ENCODE measurements around the gene ADCY9.
"Not testable (repeated sequence)": the region's sequence is repeated elsewhere in the genome, so short reads cannot be mapped to it uniquely, and the experiment has no call there.

The ADCY9 gene

DNA sequence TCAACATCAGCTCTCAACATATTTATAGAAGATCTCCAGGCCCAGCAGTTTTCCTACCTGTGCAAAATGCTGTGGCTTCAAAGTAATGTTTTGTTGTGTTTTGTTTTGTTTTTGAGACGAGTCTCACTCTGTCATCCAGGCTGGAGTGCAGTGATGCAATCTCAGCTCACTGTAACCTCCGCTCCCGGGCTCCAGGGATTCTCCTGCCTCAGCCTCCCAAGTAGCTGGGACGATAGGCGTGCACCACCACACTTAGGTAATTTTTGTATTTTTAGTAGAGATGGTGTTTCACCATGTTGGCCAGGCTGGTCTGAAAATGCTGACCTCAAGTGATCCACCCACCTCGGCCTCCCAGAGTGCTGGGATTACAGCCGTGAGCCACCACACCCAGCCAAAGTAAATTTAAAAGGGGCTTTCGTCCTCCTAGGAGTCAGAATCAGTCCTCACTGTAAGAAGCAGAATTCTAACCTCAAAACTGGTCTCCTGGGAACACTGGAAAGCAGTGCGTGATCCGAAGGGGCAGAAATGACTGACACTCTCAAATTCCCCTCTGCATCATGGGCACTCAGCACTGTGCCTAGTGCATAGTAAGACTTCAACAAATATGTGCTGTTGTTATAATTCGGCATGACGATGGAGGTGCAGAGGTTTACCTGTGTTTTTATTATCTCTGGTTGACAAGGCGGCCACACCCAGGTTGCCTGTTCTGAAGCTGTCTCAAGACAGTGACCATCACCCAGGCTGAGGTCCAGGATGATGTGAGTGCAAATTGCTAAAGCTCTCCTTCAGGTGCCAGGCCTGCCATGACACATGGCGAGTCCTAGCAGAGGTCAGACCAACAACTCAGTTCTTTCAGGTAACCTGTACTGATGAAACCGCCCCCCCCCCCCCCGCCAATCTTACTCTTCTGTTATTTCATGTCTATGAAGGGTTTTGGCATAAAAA is 59.8 kb downstream of the ADCY9 start:
- no peak overlapping the region for H3K4me2 ChIP-seq (ENCODE audit: low read length)
- peaks cover 10% of the 10 kb centered on the region for H3K9me3 ChIP-seq (replicated peaks; ENCODE audit: low read length)
- H3K4me1 ChIP-seq (ENCODE audit: control insufficient read depth, insufficient read depth, low read length) = peaks cover 29% of the 10 kb centered on the region
- H3K36me3 ChIP-seq (ENCODE audit: insufficient read depth, low read length) = no peaks in the 10 kb centered on the region
- H3K27me3 ChIP-seq (ENCODE audit: control insufficient read depth, insufficient read depth, low read length) = no peaks in the 10 kb centered on the region
- no peak overlapping the region for H3K9ac ChIP-seq (ENCODE audit: low read depth, low read length)
- H3K4me3 ChIP-seq (ENCODE audit: low read length) = no peak overlapping the region

DNA sequence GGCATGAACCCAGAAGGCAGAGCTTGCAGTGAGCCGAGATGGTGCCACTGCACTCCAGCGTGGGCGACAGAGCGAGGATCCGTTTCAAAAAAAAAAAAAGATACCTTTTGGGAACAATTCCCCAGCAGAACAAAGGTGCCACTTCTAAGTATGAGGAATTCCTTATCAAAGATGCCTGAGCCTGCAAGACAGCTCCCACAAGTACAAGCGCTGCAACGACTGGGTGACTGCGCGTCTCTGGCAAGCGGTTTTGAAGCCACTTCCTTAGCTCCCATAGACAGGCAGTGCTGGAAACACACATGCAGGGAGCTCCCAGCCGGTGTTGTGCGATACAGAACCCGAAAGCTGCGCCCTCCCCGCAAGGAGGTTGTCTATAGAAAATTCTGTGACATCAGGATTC is 60.5 kb downstream of the ADCY9 start:
- Histone ChIP-seq H3K9me3 (replicated peaks; ENCODE audit: low read length) (peaks cover 7% of the 10 kb centered on the region), H3K36me3 (ENCODE audit: insufficient read depth, low read length) (no peaks in the 10 kb centered on the region), H3K27me3 (ENCODE audit: control insufficient read depth, insufficient read depth, low read length) (no peaks in the 10 kb centered on the region), H3K9ac (ENCODE audit: low read depth, low read length) (no peak overlapping the region), H3K4me1 (ENCODE audit: control insufficient read depth, insufficient read depth, low read length) (peaks cover 29% of the 10 kb centered on the region), H3K4me2 (ENCODE audit: low read length) (no peak overlapping the region), H3K4me3 (ENCODE audit: low read length) (no peak overlapping the region)

DNA sequence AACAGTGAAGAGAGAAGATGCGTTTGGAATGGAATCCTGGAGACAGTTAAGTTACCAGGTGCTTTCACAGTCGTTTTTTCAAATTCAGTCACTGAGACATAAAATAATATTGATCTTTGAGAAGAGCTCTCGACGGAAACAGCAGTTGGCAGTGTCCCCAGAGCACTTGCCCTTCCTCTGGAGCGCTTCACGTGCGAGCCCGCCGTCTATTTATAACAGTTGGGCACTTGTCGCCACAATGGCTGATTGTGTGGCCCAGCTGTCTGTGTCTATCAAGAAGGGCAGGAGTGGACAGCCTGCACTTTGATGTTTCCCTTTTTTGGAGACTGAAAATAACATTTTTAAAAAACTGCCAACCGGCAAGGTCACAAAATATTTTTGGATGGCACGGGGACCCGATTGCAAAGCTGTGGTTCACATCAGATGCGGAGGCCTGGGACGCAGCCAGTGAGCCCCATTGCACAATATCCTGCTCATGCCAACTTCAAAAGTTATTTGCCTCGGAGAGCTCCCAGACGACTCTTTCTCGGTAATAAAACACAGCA is 62.9 kb downstream of the ADCY9 start:
- H3K4me1 ChIP-seq (ENCODE audit: control insufficient read depth, insufficient read depth, low read length) = peaks cover 29% of the 10 kb centered on the region
- H3K27me3 ChIP-seq (ENCODE audit: control insufficient read depth, insufficient read depth, low read length) = no peaks in the 10 kb centered on the region
- peak overlapping the region; percentile 47 for H3K9ac ChIP-seq (ENCODE audit: low read depth, low read length)
- no peaks in the 10 kb centered on the region for H3K36me3 ChIP-seq (ENCODE audit: insufficient read depth, low read length)
- no peaks in the 10 kb centered on the region for H3K9me3 ChIP-seq (replicated peaks; ENCODE audit: low read length)
- H3K4me3 ChIP-seq (ENCODE audit: low read length) = peak overlapping the region; percentile 44
- H3K4me2 ChIP-seq (ENCODE audit: low read length) = peak overlapping the region; percentile 73

DNA sequence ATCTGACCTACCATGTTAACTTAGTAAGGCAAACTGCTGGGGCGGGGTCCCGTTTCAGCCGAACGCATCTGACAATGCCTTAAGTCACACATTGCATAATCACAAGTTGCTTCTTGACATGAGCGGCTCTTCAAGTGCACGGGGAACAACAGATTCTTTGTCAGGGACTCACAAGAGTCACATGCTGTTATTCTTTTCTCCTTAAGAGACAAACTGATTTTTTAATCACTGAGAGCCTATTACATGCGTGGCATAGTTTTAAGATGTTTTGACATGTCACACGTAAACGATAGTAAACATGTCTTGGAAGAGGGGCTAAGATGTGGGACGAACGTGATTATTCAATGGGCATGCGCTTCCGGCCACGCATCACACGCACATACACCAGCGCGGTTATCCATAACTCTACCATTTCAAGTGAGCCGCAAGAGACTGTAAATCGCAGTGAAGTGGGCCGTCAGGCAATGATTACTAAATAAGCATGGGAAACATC is 63.4 kb downstream of the ADCY9 start:
- no peaks in the 10 kb centered on the region for H3K36me3 ChIP-seq (ENCODE audit: insufficient read depth, low read length)
- H3K9ac ChIP-seq (ENCODE audit: low read depth, low read length) = peak overlapping the region; percentile 47

DNA sequence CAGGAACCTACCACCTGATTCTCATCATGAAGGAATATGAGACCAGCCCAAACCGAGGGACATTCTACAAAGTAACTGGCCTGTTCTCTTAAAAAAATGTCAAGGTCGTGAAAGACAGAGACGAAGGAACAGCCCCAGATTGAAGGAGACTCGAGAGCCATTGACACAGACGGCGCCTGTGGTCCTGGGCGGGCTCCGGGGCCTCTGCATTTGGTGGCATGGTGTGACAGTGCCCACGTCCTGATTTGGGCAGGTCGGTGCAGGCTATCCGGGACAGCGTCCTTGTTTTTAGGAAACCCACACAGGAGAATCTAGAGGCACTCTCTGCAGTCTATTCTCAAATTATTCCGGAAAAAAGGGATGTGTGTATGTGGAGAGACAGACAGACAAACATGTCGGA is 64.1 kb downstream of the ADCY9 start:
- H3K4me3 ChIP-seq (ENCODE audit: low read length) = no peak overlapping the region
- H3K4me1 ChIP-seq (ENCODE audit: control insufficient read depth, insufficient read depth, low read length) = peaks cover 29% of the 10 kb centered on the region
- no peaks in the 10 kb centered on the region for H3K9me3 ChIP-seq (replicated peaks; ENCODE audit: low read length)

More for the DNA sequence above, 63.4 kb downstream of the ADCY9 start:
- Histone ChIP-seq H3K4me2 (ENCODE audit: low read length) (peak overlapping the region; percentile 73), H3K4me3 (ENCODE audit: low read length) (peak overlapping the region; percentile 44), H3K9me3 (replicated peaks; ENCODE audit: low read length) (no peaks in the 10 kb centered on the region), H3K4me1 (ENCODE audit: control insufficient read depth, insufficient read depth, low read length) (peaks cover 29% of the 10 kb centered on the region), H3K27me3 (ENCODE audit: control insufficient read depth, insufficient read depth, low read length) (no peaks in the 10 kb centered on the region)

DNA sequence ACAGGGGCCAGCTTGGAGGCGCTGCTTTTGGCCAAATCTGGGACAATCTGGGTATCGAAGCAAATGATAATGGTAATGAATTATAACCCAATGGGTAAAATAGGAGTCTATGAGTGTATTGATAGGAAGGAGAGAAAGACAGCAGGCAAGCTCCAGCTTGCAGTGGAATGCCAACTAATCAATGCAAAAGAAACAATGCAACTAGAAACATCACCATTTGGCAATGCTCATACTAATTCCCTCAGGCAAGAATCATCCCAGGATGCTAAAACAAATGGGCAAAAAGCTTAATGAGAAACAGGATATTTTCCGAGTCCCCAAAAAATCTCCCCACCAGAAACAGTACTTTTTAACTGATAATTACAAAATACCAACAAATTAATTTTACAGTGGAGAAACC is 64.7 kb downstream of the ADCY9 start:
- Histone ChIP-seq H3K9me3 (replicated peaks; ENCODE audit: low read length) (no peaks in the 10 kb centered on the region), H3K36me3 (ENCODE audit: insufficient read depth, low read length) (no peaks in the 10 kb centered on the region), H3K4me3 (ENCODE audit: low read length) (no peak overlapping the region), H3K4me2 (ENCODE audit: low read length) (no peak overlapping the region), H3K4me1 (ENCODE audit: control insufficient read depth, insufficient read depth, low read length) (peaks cover 29% of the 10 kb centered on the region), H3K27me3 (ENCODE audit: control insufficient read depth, insufficient read depth, low read length) (no peaks in the 10 kb centered on the region), H3K9ac (ENCODE audit: low read depth, low read length) (no peak overlapping the region)

More for the DNA sequence above, 64.1 kb downstream of the ADCY9 start:
- peak overlapping the region; percentile 73 for H3K4me2 ChIP-seq (ENCODE audit: low read length)
- peak overlapping the region; percentile 47 for H3K9ac ChIP-seq (ENCODE audit: low read depth, low read length)
- no peaks in the 10 kb centered on the region for H3K27me3 ChIP-seq (ENCODE audit: control insufficient read depth, insufficient read depth, low read length)
- H3K36me3 ChIP-seq (ENCODE audit: insufficient read depth, low read length) = no peaks in the 10 kb centered on the region

DNA sequence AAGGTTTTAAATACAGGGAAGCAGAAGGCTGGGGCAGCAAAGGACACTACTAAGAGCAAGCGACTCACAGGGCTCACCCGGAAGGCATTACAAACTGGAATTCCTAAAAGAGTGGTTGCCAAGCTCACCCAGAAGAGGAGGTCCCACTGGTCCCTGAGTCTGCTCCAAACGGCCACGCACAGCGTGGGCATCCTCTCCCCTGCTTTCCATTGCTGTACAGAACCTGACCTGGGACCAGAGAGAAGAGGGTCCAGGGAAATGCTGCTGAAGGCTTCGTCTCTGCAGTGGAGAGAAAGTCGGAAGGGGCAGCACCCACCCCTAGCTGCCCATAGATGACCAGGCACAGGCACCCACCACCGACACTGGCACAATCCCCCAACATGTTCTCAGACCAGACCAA is 67.2 kb downstream of the ADCY9 start:
- Histone ChIP-seq H3K4me3 (ENCODE audit: low read length) (no peak overlapping the region), H3K27me3 (ENCODE audit: control insufficient read depth, insufficient read depth, low read length) (no peaks in the 10 kb centered on the region), H3K4me1 (ENCODE audit: control insufficient read depth, insufficient read depth, low read length) (peaks cover 27% of the 10 kb centered on the region), H3K4me2 (ENCODE audit: low read length) (no peak overlapping the region), H3K36me3 (ENCODE audit: insufficient read depth, low read length) (no peaks in the 10 kb centered on the region), H3K9me3 (replicated peaks; ENCODE audit: low read length) (no peaks in the 10 kb centered on the region), H3K9ac (ENCODE audit: low read depth, low read length) (no peak overlapping the region)

DNA sequence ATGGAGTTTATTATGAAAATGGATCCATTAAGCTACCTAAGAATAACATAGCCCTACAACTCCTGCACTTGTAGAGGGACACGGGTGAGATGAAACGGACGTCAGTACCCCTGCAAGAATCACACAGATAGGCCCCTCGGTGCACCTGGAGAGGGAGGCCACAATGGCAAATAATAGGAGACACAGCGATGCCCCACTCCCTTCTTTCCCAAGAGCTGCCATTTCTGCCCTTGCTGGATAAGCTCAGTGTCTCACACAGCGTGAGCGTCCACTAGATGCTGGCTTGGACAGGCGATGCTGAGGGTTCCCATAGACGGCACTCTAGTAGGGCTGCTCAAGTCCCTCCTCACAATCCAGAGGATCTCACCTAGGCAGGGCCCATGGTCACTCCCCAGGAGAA is 67.8 kb downstream of the ADCY9 start:
- no peak overlapping the region for H3K4me2 ChIP-seq (ENCODE audit: low read length)
- H3K4me3 ChIP-seq (ENCODE audit: low read length) = no peak overlapping the region
- H3K36me3 ChIP-seq (ENCODE audit: insufficient read depth, low read length) = no peaks in the 10 kb centered on the region
- no peaks in the 10 kb centered on the region for H3K27me3 ChIP-seq (ENCODE audit: control insufficient read depth, insufficient read depth, low read length)
- H3K9ac ChIP-seq (ENCODE audit: low read depth, low read length) = no peak overlapping the region
- peaks cover 21% of the 10 kb centered on the region for H3K4me1 ChIP-seq (ENCODE audit: control insufficient read depth, insufficient read depth, low read length)
- H3K9me3 ChIP-seq (replicated peaks; ENCODE audit: low read length) = no peaks in the 10 kb centered on the region

DNA sequence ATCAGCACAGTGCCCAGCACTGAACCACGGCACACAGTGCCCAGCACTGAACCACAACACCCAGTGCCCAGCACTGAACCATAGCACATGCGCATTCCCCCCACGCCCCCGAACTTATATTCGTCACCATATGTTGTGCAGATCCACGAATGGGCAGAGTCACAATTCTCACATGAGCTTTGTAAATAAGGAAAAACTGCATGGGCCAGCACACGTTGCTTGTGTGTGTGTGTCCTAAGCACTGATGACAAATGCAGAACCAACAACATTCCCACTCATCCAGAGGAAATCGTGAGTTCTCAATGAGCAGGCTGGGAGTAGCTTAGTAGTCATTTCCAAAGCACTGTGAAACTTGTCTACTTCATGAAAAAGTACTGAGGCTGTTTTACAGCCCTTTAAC is 70.0 kb downstream of the ADCY9 start:
- no peak overlapping the region for H3K4me2 ChIP-seq (ENCODE audit: low read length)
- H3K9ac ChIP-seq (ENCODE audit: low read depth, low read length) = no peak overlapping the region
- H3K27me3 ChIP-seq (ENCODE audit: control insufficient read depth, insufficient read depth, low read length) = no peaks in the 10 kb centered on the region
- H3K9me3 ChIP-seq (replicated peaks; ENCODE audit: low read length) = no peaks in the 10 kb centered on the region
- H3K4me3 ChIP-seq (ENCODE audit: low read length) = no peak overlapping the region
- H3K4me1 ChIP-seq (ENCODE audit: control insufficient read depth, insufficient read depth, low read length) = peaks cover 5% of the 10 kb centered on the region
- no peaks in the 10 kb centered on the region for H3K36me3 ChIP-seq (ENCODE audit: insufficient read depth, low read length)

DNA sequence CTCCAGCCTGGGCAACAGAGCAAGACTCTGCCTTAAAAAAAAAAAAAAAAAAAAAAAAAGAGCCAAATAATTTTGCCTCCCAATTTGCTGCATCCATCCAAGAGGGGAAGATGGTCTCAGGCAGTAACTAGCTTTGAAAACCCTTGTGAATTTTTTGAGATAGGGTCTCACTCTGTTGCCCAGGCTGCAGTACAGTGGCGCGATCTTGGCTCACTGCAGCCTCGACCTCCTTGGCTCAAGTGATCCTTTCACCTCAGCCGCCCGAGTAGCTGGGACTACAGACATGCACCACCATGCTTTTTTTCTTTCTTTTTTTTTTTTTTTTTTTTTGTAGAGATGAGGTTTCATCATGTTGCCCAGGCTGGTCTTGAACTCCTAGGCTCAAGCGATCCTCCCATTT is 70.7 kb downstream of the ADCY9 start:
- not testable (repeated sequence) for H3K4me1 ChIP-seq (ENCODE audit: control insufficient read depth, insufficient read depth, low read length); H3K27me3 ChIP-seq (ENCODE audit: control insufficient read depth, insufficient read depth, low read length); H3K4me3 ChIP-seq (ENCODE audit: low read length); H3K9me3 ChIP-seq (replicated peaks; ENCODE audit: low read length); H3K9ac ChIP-seq (ENCODE audit: low read depth, low read length); H3K4me2 ChIP-seq (ENCODE audit: low read length); H3K36me3 ChIP-seq (ENCODE audit: insufficient read depth, low read length)

DNA sequence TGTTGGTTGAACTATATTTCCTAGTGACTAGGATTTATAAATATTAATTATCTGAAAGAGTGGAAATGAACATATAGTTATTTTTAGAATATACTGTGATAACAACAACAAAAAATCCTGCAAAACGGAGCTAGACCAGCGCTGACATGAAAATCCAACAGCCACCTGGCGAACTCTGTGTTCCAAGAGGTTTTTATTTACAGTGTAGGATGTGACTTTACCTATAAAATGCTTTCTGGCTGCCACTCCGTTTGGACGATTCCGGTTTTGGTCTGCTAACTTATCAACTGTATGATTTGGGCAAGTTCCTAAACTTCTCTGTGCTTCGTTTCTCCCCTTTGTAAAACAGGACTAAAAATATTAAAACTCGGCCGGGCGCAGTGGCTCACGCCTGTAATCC is 73.7 kb downstream of the ADCY9 start:
- H3K4me3 ChIP-seq (ENCODE audit: low read length) = no peak overlapping the region
- H3K4me1 ChIP-seq (ENCODE audit: control insufficient read depth, insufficient read depth, low read length) = peaks cover 5% of the 10 kb centered on the region
- no peaks in the 10 kb centered on the region for H3K27me3 ChIP-seq (ENCODE audit: control insufficient read depth, insufficient read depth, low read length)
- H3K36me3 ChIP-seq (ENCODE audit: insufficient read depth, low read length) = no peaks in the 10 kb centered on the region
- H3K4me2 ChIP-seq (ENCODE audit: low read length) = no peak overlapping the region
- H3K9me3 ChIP-seq (replicated peaks; ENCODE audit: low read length) = no peaks in the 10 kb centered on the region
- H3K9ac ChIP-seq (ENCODE audit: low read depth, low read length) = no peak overlapping the region
